Muscle layer of duodenum (tissue), 2 donors: ENCODE data around the gene SRRM1.
"Not testable (repeated sequence)": the region's sequence is repeated elsewhere in the genome, so short reads cannot be mapped to it uniquely, and the experiment has no call there.

Source experiments
- H3K27ac ChIP-seq: one replicate; pipeline ENCODE4 v1.7.0; 2013; ENCODE audit warnings: mild to moderate bottlenecking, low read length
- H3K27me3 ChIP-seq: one replicate; pipeline ENCODE4 v1.7.0; 2013; ENCODE audit warnings: low read depth, mild to moderate bottlenecking, control low read depth, low read length
- H3K36me3 ChIP-seq, 2 donors: one replicate each; pipeline ENCODE4 v1.7.0; 2013; ENCODE audit warnings: low read length in 2 of 2, control low read depth in 1 of 2, mild to moderate bottlenecking in 1 of 2; ENCODE audit not compliant: insufficient read depth in 2 of 2, control insufficient read depth in 1 of 2
- H3K4me1 ChIP-seq, 2 donors: one replicate each; pipeline ENCODE4 v1.7.0; 2013; ENCODE audit warnings: low read length in 2 of 2, mild to moderate bottlenecking in 2 of 2, control low read depth in 1 of 2, moderate library complexity in 1 of 2; ENCODE audit not compliant: insufficient read depth in 2 of 2, control insufficient read depth in 1 of 2
- H3K4me3 ChIP-seq, 2 donors: one replicate each; pipeline ENCODE4 v1.7.0; 2013; ENCODE audit warnings: low read length in 2 of 2, low read depth in 1 of 2, mild to moderate bottlenecking in 1 of 2
- H3K9me3 ChIP-seq, 2 donors: one replicate each; pipeline ENCODE4 v1.7.0; 2013; ENCODE audit warnings: low read length in 2 of 2, control low read depth in 1 of 2, mild to moderate bottlenecking in 1 of 2; ENCODE audit not compliant: control insufficient read depth in 1 of 2
- donor health status: healthy.

Gene SRRM1

GRCh38 chr1:24672686-24673085 is 29.6 kb downstream of the SRRM1 start:
- peaks cover 48 to 64% of the 10 kb centered on the region in 2 donors for H3K36me3 ChIP-seq
- not testable (repeated sequence) for H3K27me3 ChIP-seq, H3K4me3 ChIP-seq, H3K9me3 ChIP-seq, H3K4me1 ChIP-seq, H3K27ac ChIP-seq

GRCh38 chr1:24673341-24673740 is 30.2 kb downstream of the SRRM1 start:
- H3K9me3 ChIP-seq: no peaks in the 10 kb centered on the region
- no peaks in the 10 kb centered on the region for H3K27me3 ChIP-seq
- H3K27ac ChIP-seq: no peak overlapping the region
- H3K4me3 ChIP-seq: no peak overlapping the region
- H3K36me3 ChIP-seq: peaks cover 44 to 59% of the 10 kb centered on the region in 2 donors
- no peaks in the 10 kb centered on the region for H3K4me1 ChIP-seq

- not testable (repeated sequence) for H3K27me3 ChIP-seq, H3K9me3 ChIP-seq, H3K27ac ChIP-seq, H3K4me1 ChIP-seq, H3K4me3 ChIP-seq
- peaks cover 10 to 23% of the 10 kb centered on the region in 2 donors for H3K36me3 ChIP-seq
Measured at GRCh38 chr1:24678421-24678820, 35.3 kb downstream of the SRRM1 start.

GRCh38 chr1:24679725-24680124 is 36.6 kb downstream of the SRRM1 start:
- Histone ChIP-seq H3K27ac (no peak overlapping the region), H3K4me1 (no peaks in the 10 kb centered on the region), H3K27me3 (no peaks in the 10 kb centered on the region), H3K36me3 (peaks cover 3 to 10% of the 10 kb centered on the region in 2 donors), H3K4me3 (no peak overlapping the region), H3K9me3 (no peaks in the 10 kb centered on the region)

GRCh38 chr1:24683713-24684162 is 40.6 kb downstream of the SRRM1 start:
- Histone ChIP-seq H3K27me3 (no peaks in the 10 kb centered on the region), H3K27ac (no peak overlapping the region), H3K4me1 (peaks cover 0 to 2% of the 10 kb centered on the region in 2 donors), H3K9me3 (no peaks in the 10 kb centered on the region), H3K36me3 (no peaks in the 10 kb centered on the region), H3K4me3 (no peak overlapping the region)

GRCh38 chr1:24688033-24688432 is 44.9 kb downstream of the SRRM1 start:
- H3K4me3 ChIP-seq: no peak overlapping the region
- H3K36me3 ChIP-seq: no peaks in the 10 kb centered on the region
- no peaks in the 10 kb centered on the region for H3K27me3 ChIP-seq
- peaks cover 0 to 6% of the 10 kb centered on the region in 2 donors for H3K4me1 ChIP-seq
- H3K27ac ChIP-seq: no peak overlapping the region
- H3K9me3 ChIP-seq: no peaks in the 10 kb centered on the region

- no peak overlapping the region for H3K27ac ChIP-seq
- no peaks in the 10 kb centered on the region for H3K27me3 ChIP-seq
- H3K4me1 ChIP-seq: peaks cover 0 to 7% of the 10 kb centered on the region in 2 donors
- no peaks in the 10 kb centered on the region for H3K36me3 ChIP-seq
- H3K4me3 ChIP-seq: no peak overlapping the region
- no peaks in the 10 kb centered on the region for H3K9me3 ChIP-seq
Measured at GRCh38 chr1:24688621-24689195, 45.6 kb downstream of the SRRM1 start.

- Histone ChIP-seq H3K9me3 (no peaks in the 10 kb centered on the region), H3K4me1 (peaks cover 5 to 20% of the 10 kb centered on the region in 2 donors), H3K27ac (no peak overlapping the region)
Measured at GRCh38 chr1:24691051-24691450, 47.9 kb downstream of the SRRM1 start.

GRCh38 chr1:24692351-24692980 is 49.4 kb downstream of the SRRM1 start:
- Histone ChIP-seq H3K4me3 (no peak overlapping the region), H3K9me3 (no peaks in the 10 kb centered on the region), H3K27ac (no peak overlapping the region), H3K36me3 (no peaks in the 10 kb centered on the region), H3K4me1 (peaks cover 5 to 20% of the 10 kb centered on the region in 2 donors), H3K27me3 (no peaks in the 10 kb centered on the region)

More at GRCh38 chr1:24691051-24691450, 47.9 kb downstream of the SRRM1 start:
- no peaks in the 10 kb centered on the region for H3K27me3 ChIP-seq
- no peaks in the 10 kb centered on the region for H3K36me3 ChIP-seq
- no peak overlapping the region for H3K4me3 ChIP-seq

GRCh38 chr1:24693827-24694379 is 50.8 kb downstream of the SRRM1 start:
- Histone ChIP-seq H3K4me1 (peaks cover 5 to 16% of the 10 kb centered on the region in 2 donors), H3K27ac (no peak overlapping the region), H3K9me3 (no peaks in the 10 kb centered on the region), H3K27me3 (no peaks in the 10 kb centered on the region), H3K4me3 (no peak overlapping the region), H3K36me3 (no peaks in the 10 kb centered on the region)

- Histone ChIP-seq H3K4me3 (no peak overlapping the region), H3K9me3 (no peaks in the 10 kb centered on the region), H3K36me3 (no peaks in the 10 kb centered on the region), H3K27me3 (no peaks in the 10 kb centered on the region), H3K27ac (no peak overlapping the region), H3K4me1 (peaks cover 5 to 15% of the 10 kb centered on the region in 2 donors)
Measured at GRCh38 chr1:24694380-24694843, 51.3 kb downstream of the SRRM1 start.
